HCT116 (cell line): Measurements from ENCODE around the gene AGAP1. TPM values are rescaled to one million over a fixed set of nuclear protein-coding genes. Genes with fewer than 3 reads are reported as not detected.

Experiments
- ATAC-seq: fragments of 200-7000 bp; cut with Tn5 transposase; 2 replicates; pipeline ENCODE4 v1.9.1; 2020; ENCODE audit warnings: mild to moderate bottlenecking, moderate library complexity
- BruUV-seq: library from RNA; stranded (reverse); fragments of 400-500 nt; replicated peaks from 2 replicates; lab custom pipeline; 2021; lab: Mats Ljungman, UMichigan
- CTCF ChIA-PET: fragments of 300-600 bp; sonication (Branson Sonifier 250); formaldehyde crosslinking; loops from one replicate; lab custom pipeline; 2021; ENCODE audit warnings: antibody characterized with exemption; lab: Charles Lee
- POLR2A ChIA-PET: fragments of 300-600, 350-600 bp; sonication (Branson Sonifier 250); formaldehyde crosslinking; loops from one replicate; lab custom pipeline; 2021; ENCODE audit warnings: antibody characterized with exemption; lab: Charles Lee
- RAD21 ChIA-PET, 2 experiments: fragments of 300-600 bp; sonication (Branson Sonifier 250); formaldehyde crosslinking; loops; one replicate each; lab custom pipeline; 2023; ENCODE audit warnings: low total read pairs in 2 of 2; ENCODE audit not compliant: uncharacterized antibody in 2 of 2, unreplicated experiment in 2 of 2, low non-redundant PET in 1 of 2; lab: Charles Lee
- DNase-seq: peaks from one replicate; pipeline ENCODE4 v3.0.0-alpha.2; 2010; ENCODE audit warnings: low read depth, low spot score
- H2AFZ ChIP-seq: fragments of 200-600 bp; shearing (Covaris generic), sonication (generic); 2 replicates; pipeline ENCODE4 v1.6.1; 2017; ENCODE audit warnings: low read depth, mixed run types, mixed read lengths, antibody characterized with exemption, low read length; ENCODE audit not compliant: poor library complexity, severe bottlenecking
- H3K27ac ChIP-seq: 2 replicates; pipeline ENCODE4 v1.5.1; 2012; ENCODE audit warnings: low read depth, low read length
- H3K27me3 ChIP-seq: fragments of 200-600 bp; sonication (generic); 2 replicates; pipeline ENCODE4 v1.6.1; 2016; ENCODE audit warnings: mixed run types, low read length, mixed read lengths; ENCODE audit not compliant: insufficient read depth
- H3K36me3 ChIP-seq, 2 experiments: fragments of 200-500 bp in 1 of 2; fragments of 200-600 bp in 1 of 2; sonication (Bioruptor generic) in 1 of 2; sonication (generic) in 1 of 2; 2 replicates each; pipeline versions ENCODE4 v1.5.1 to v1.6.1; 2014 to 2016; ENCODE audit warnings: low read length in 2 of 2, inconsistent platforms in 1 of 2, mixed read lengths in 1 of 2, mixed run types in 1 of 2; ENCODE audit not compliant: insufficient read depth in 2 of 2, control insufficient read depth in 1 of 2
- H3K4me1 ChIP-seq, 2 experiments: fragments of 200-600 bp in 1 of 2; sonication (generic) in 1 of 2; 2 replicates each; pipeline versions ENCODE4 v1.5.1 to v1.6.1; 2012 to 2017; ENCODE audit warnings: low read length in 2 of 2, inconsistent platforms in 1 of 2, mild to moderate bottlenecking in 1 of 2, mixed read lengths in 1 of 2, mixed run types in 1 of 2, moderate library complexity in 1 of 2; ENCODE audit not compliant: insufficient read depth in 2 of 2, control insufficient read depth in 1 of 2
- H3K4me2 ChIP-seq: fragments of 200-600 bp; sonication (generic); 2 replicates; pipeline ENCODE4 v1.6.1; 2017; ENCODE audit warnings: mixed run types, low read length, mixed read lengths
- H3K4me3 ChIP-seq, 2 experiments: fragments of 200-600 bp in 1 of 2; sonication (generic) in 1 of 2; replicated peaks in 1 of 2; 2 replicates each; pipeline ENCODE4 v1.5.1; 2011 to 2016; ENCODE audit warnings: low read length in 2 of 2, control low read depth in 1 of 2, low read depth in 1 of 2, mild to moderate bottlenecking in 1 of 2, mixed read lengths in 1 of 2, mixed run types in 1 of 2
- H3K79me2 ChIP-seq: fragments of 200-600 bp; sonication (generic); 2 replicates; pipeline ENCODE4 v1.6.1; 2017; ENCODE audit warnings: mild to moderate bottlenecking, mixed run types, low read length, moderate library complexity, mixed read lengths; ENCODE audit not compliant: insufficient read depth
- H3K9ac ChIP-seq: fragments of 200-600 bp; sonication (generic); 2 replicates; pipeline ENCODE4 v1.6.1; 2016; ENCODE audit warnings: low read length, mixed read lengths
- H3K9me2 ChIP-seq: fragments of 200-600 bp; sonication (generic), shearing (Covaris generic); 2 replicates; pipeline ENCODE4 v1.6.1; 2017; ENCODE audit warnings: mixed run types, mild to moderate bottlenecking, moderate library complexity; ENCODE audit not compliant: insufficient read depth
- H3K9me3 ChIP-seq, 2 experiments: fragments of 200-500 bp in 1 of 2; fragments of 200-600 bp in 1 of 2; sonication (Bioruptor generic) in 1 of 2; sonication (generic) in 1 of 2; 2 replicates each; pipeline ENCODE4 v1.6.1; 2014 to 2017; ENCODE audit warnings: low read length in 2 of 2, mixed read lengths in 2 of 2, inconsistent platforms in 1 of 2, low read depth in 1 of 2, mild to moderate bottlenecking in 1 of 2, mixed run types in 1 of 2, moderate library complexity in 1 of 2; ENCODE audit not compliant: control insufficient read depth in 1 of 2, insufficient read depth in 1 of 2
- H4K20me1 ChIP-seq: fragments of 200-600 bp; sonication (generic), shearing (Covaris generic); 2 replicates; pipeline ENCODE4 v1.6.1; 2017; ENCODE audit warnings: mixed run types, mild to moderate bottlenecking, moderate library complexity; ENCODE audit not compliant: insufficient read depth
- EZH2 ChIP-seq: fragments of 200-600 bp; sonication (generic); IDR thresholded peaks from 2 replicates; pipeline ENCODE4 v1.6.1; 2017; ENCODE audit warnings: antibody characterized with exemption, mixed run types
- RAD21 ChIP-seq: IDR thresholded peaks from 2 replicates; pipeline ENCODE4 v1.6.1; 2012; ENCODE audit warnings: low read depth, mild to moderate bottlenecking
- intact Hi-C: fragments of 100-400 bp; cut with micrococcal nuclease; formaldehyde crosslinking; loops from 2 replicates; pipeline ENCODE4 v1.10.0; 2022
- total RNA-seq: library from RNA; stranded (reverse); gene quantifications from one replicate; pipeline ENCODE4 v1.2.1, GENCODE V29; 2021; ENCODE audit not compliant: unreplicated experiment
- TF ChIP-seq, protein P1 (sequence below), 3 experiments: fragments of 200-600 bp in 1 of 3; sonication (generic) in 1 of 3; IDR thresholded peaks in 2 of 3; conservative IDR thresholded peaks in 1 of 3; 2 replicates each; pipeline ENCODE4 v1.5.1; 2012 to 2017; ENCODE audit warnings: low read depth in 2 of 3, low read length in 2 of 3, antibody characterized with exemption in 1 of 3, borderline replicate concordance in 1 of 3, control low read depth in 1 of 3, mild to moderate bottlenecking in 1 of 3, mixed read lengths in 1 of 3, mixed run types in 1 of 3, moderate library complexity in 1 of 3; ENCODE audit not compliant: insufficient read depth in 1 of 3

The AGAP1 gene
- total RNA-seq, 1 experiment from 2014 or later = 43.8 TPM

DNA sequence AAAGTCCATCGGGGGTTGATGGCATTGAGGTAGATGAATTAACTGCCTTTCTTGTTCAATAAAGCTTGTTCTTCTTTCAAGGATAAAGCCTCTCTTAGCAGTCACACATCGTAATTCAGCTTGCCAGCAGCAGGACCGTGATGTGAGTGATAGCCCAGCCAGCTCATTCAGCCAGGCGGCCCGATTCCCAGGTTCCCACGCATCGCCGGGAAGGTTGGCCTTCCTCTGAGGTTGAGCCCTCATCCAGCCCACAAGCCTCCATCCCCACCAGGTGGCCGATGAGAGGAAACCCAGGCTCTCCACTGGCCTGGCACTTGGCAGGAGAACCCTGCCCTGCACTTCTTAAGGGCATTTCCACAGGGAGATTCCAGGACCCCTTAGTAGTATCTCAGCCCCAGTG lies 4.7 kb downstream of the AGAP1 start:
- CTCF ChIA-PET = interaction anchor here (1.2 to 1.3 kb wide), 2 partner anchors 248 to 382 kb away, joined by 3 to 5 read pairs; no protein-coding TSS in a partner anchor
- intact Hi-C loops = loop anchor here (1.0 kb wide), 1 partner anchor 362 kb away; no protein-coding TSS in a partner anchor

More for the DNA sequence above, 4.7 kb downstream of the AGAP1 start:
- H3K4me2 ChIP-seq = no peak overlapping the region
- H3K9me3 ChIP-seq = no peaks in the 10 kb centered on the region
- H3K4me3 ChIP-seq = no peak overlapping the region
- peaks cover 37% of the 10 kb centered on the region; the same call in 1 of the 2 replicates for H4K20me1 ChIP-seq
- H3K79me2 ChIP-seq = peaks cover 90% of the 10 kb centered on the region
- RAD21 ChIA-PET = no interaction called here
- no peak overlapping the region for H3K27ac ChIP-seq
- no peak for DNase-seq
- no peaks in the 10 kb centered on the region for H3K27me3 ChIP-seq
- H3K9me2 ChIP-seq = no peaks in the 10 kb centered on the region
- no peak overlapping the region for H2AFZ ChIP-seq
- no TSS peak for BruUV-seq
- ATAC-seq = no peak
- H3K36me3 ChIP-seq = no peaks in the 10 kb centered on the region
- H3K4me1 ChIP-seq = peaks cover 37 to 64% of the 10 kb centered on the region in 2 experiments
- H3K9ac ChIP-seq = no peak overlapping the region
- POLR2A ChIA-PET = interaction anchor here (2.1 kb wide), 1 partner anchor 13 kb away, joined by 5 read pairs; no protein-coding TSS in a partner anchor
- peak; percentile 58 for TF ChIP-seq RAD21
- TF ChIP-seq EZH2 = no peak
- TF ChIP-seq, protein P1, sequence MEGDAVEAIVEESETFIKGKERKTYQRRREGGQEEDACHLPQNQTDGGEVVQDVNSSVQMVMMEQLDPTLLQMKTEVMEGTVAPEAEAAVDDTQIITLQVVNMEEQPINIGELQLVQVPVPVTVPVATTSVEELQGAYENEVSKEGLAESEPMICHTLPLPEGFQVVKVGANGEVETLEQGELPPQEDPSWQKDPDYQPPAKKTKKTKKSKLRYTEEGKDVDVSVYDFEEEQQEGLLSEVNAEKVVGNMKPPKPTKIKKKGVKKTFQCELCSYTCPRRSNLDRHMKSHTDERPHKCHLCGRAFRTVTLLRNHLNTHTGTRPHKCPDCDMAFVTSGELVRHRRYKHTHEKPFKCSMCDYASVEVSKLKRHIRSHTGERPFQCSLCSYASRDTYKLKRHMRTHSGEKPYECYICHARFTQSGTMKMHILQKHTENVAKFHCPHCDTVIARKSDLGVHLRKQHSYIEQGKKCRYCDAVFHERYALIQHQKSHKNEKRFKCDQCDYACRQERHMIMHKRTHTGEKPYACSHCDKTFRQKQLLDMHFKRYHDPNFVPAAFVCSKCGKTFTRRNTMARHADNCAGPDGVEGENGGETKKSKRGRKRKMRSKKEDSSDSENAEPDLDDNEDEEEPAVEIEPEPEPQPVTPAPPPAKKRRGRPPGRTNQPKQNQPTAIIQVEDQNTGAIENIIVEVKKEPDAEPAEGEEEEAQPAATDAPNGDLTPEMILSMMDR (IDR thresholded peaks at IDR 0.05 in 2 of 3, conservative IDR thresholded peaks at IDR 0.05 in 1 of 3; ENCODE audit: borderline replicate concordance in 1 of 3, insufficient read depth in 1 of 3, low read depth in 2 of 3, low read length in 2 of 3) = peak; percentile 18 to 48 (median 42); a peak in 4 of 6 replicates
